Mesodermal cell (in vitro differentiated cells): Measurements from ENCODE around the gene HARS2. TPM values are rescaled to one million over a fixed set of nuclear protein-coding genes. Genes with fewer than 3 reads are reported as not detected.
"Not testable (repeated sequence)": the region's sequence is repeated elsewhere in the genome, so short reads cannot be mapped to it uniquely, and the experiment has no call there.

ENCODE experiments used
- H3K27ac ChIP-seq: 2 replicates; pipeline ENCODE4 v1.7.0; 2013; ENCODE audit warnings: mild to moderate bottlenecking, low read depth, low read length, moderate library complexity; ENCODE audit not compliant: severe bottlenecking
- H3K36me3 ChIP-seq: 2 replicates; pipeline ENCODE4 v1.7.1; 2013; ENCODE audit warnings: mild to moderate bottlenecking, low read length, moderate library complexity; ENCODE audit not compliant: control insufficient read depth, insufficient read depth
- H3K4me1 ChIP-seq: one replicate; pipeline ENCODE4 v1.7.1; 2013; ENCODE audit warnings: mild to moderate bottlenecking, low read length; ENCODE audit not compliant: insufficient read depth, control insufficient read depth, poor library complexity, severe bottlenecking
- H3K4me3 ChIP-seq: 2 replicates; pipeline ENCODE4 v1.7.0; 2013; ENCODE audit warnings: low read length, control low read depth, mild to moderate bottlenecking; ENCODE audit not compliant: insufficient read depth, poor library complexity, severe bottlenecking; ENCODE audit errors: extremely low read depth
- H3K9me3 ChIP-seq: 2 replicates; pipeline ENCODE4 v1.7.1; 2013; ENCODE audit warnings: mild to moderate bottlenecking, low read length, moderate library complexity; ENCODE audit not compliant: control insufficient read depth
- whole genome bisulfite sequencing, 2 experiments: methylation state at CpG; one replicate each; pipeline ENCODE4 v1.1.5; 2013; ENCODE audit warnings: missing lambda C conversion rate in 2 of 2; ENCODE audit not compliant: insufficient coverage in 2 of 2; 5-methylcytosine and 5-hydroxymethylcytosine counted together
- polyA plus RNA-seq, 2 experiments: library from polyadenylated mRNA; stranded (reverse); fragments of 50-300 nt; gene quantifications; one replicate each; pipeline ENCODE4 v1.2.3, GENCODE V29; 2013

HARS2 gene
- polyA plus RNA-seq (2013, experiment 1 of 2) = 22.3 TPM
- polyA plus RNA-seq (2013, experiment 2 of 2) = 21.7 TPM

DNA sequence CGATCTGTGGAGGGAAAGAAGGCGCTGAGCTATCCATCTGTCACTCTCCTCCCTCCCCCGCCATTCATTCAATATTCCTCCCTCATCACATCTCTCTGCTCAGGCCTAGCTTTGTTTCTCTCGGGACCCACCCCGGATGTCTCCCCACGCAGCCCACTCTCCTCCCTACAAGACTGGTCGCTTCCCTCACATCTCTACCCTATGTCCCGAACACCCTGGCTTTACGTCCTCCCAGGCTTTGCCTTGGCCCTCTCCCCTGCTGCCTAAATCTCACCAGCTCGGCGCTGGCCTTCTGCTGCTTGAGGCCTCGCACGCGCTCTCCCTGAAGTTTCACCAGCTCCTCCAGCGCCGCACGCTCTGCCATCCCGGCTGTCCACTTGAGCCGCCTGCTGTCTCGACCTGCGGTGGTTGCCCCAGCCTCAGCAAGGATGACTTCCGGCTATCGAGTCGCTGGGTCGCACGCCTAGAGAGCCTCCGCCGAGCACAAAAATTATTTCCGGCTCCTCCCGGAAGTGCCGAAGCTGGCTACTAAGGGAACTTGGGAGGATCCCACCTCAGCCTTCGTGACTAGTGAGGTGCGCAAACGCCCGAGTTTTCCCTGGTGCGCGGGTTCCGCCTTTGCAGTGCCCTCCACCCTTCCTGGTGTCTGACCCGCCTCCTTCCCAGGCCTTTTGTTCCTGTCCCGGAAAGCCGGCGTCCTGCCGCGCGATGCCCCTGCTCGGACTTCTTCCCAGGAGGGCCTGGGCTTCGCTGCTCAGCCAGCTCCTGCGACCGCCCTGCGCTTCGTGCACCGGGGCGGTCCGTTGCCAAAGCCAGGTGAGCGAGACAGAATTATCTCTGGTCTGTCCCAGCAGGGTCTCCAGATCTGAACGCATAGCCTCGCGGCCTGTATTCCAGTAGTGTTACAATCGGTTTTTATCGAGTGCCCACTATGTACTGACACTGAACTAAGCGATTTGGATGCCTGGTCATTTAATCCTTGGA, at the start of gene HARS2, which contains the start of gene HARS1:
Gene HARS2, plus strand, starts transcription at position 515 of the 984 bp plus-strand sequence. Its CDS starts 194 bp downstream, at position 709.
Gene HARS1, minus strand, starts transcription at position 430 of the 984 bp plus-strand sequence. Its CDS starts 66 bp downstream, at position 364.
- H3K27ac ChIP-seq = peak within 1 kb of the TSS; percentile 83
- peaks cover 2% of the 10 kb centered on the region for H3K4me1 ChIP-seq
- no peaks in the 10 kb centered on the region for H3K9me3 ChIP-seq
- peaks cover 65% of the 10 kb centered on the region for H3K36me3 ChIP-seq
- WGBS, 2 experiments = 0 to 1% methylated on average over 59 to 60 of the region's 61 CpGs
- peak within 1 kb of the TSS; percentile 80 for H3K4me3 ChIP-seq

DNA sequence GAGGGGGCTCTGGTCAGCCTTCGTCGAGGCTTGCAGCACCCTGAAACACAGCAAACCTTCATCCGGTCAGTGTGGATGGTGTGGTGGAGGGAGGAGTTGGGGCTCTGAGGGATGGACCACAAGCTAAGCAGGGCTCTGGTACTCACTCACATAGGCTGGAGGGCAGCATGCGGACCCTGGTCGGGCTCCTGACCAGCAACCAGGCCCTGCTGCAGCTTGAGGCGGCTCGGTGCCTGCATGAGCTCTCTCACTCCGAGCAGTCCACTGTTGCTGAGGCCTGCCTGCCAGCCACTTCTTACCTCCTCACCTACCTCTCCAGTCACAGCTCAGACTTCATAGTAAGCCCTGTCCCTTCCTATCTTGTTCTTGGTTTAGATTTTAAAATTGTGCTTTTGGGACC, 49.5 kb upstream of the HARS2 start:
- no peaks in the 10 kb centered on the region for H3K9me3 ChIP-seq
- WGBS, 2 experiments = 91 to 100% methylated on average over 5 to 8 of the region's 8 CpGs
- no peak overlapping the region for H3K27ac ChIP-seq
- peaks cover 36% of the 10 kb centered on the region for H3K36me3 ChIP-seq
- no peak overlapping the region for H3K4me3 ChIP-seq
- H3K4me1 ChIP-seq = peaks cover 15% of the 10 kb centered on the region

- 89 to 100% methylated on average over 2 to 3 of the region's 3 CpGs for WGBS, 2 experiments
- H3K27ac ChIP-seq = no peak overlapping the region
- H3K36me3 ChIP-seq = peaks cover 36% of the 10 kb centered on the region
- H3K9me3 ChIP-seq = no peaks in the 10 kb centered on the region
- H3K4me3 ChIP-seq = no peak overlapping the region
- H3K4me1 ChIP-seq = peaks cover 15% of the 10 kb centered on the region
Measured at GRCh38 chr5:140642718-140643117, 48.5 kb upstream of the HARS2 start.

DNA sequence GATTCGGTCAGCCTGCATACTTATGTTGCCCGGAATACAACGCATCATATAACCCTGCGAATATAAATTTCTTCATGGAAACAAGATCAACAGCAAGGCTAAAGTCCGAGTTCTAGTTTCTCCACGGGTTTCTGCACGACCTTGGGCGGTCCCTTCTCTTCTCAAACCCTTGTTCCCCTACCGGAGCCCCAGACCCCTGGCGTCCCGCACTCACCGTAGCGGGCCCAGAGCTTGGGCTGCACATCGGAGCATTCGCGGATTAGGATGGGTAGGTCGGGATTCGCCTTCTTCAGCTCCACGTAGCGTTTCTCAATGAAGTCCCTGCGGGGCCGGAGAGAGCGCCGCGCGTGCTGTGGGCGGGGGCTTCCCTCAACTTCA, 44.2 kb upstream of the HARS2 start:
- Histone ChIP-seq H3K9me3 (no peaks in the 10 kb centered on the region), H3K4me3 (peak overlapping the region; percentile 90), H3K4me1 (peaks cover 6% of the 10 kb centered on the region), H3K27ac (peak overlapping the region; percentile 41), H3K36me3 (peaks cover 59% of the 10 kb centered on the region)
- WGBS, 2 experiments = 2 to 4% methylated on average over 27 of the region's 27 CpGs

DNA sequence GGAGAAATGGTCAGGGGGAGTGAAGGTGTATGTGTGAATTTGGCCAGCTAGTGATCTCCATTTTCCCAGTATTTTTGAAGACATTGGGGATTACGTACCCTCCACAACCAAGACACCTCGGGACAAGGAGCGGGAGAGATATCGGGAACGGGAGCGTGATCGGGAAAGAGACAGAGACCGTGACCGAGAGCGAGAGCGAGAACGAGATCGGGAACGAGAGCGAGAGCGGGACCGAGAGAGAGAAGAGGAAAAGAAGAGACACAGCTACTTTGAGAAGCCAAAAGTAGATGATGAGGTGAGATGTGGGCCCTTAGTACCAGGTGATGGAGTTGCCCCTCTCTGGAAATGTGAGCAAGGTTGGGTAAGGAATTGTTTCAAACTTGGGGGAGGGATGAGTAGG, 32.4 kb upstream of the HARS2 start:
- Histone ChIP-seq H3K9me3 (no peaks in the 10 kb centered on the region), H3K36me3 (peaks cover 95% of the 10 kb centered on the region), H3K27ac (no peak overlapping the region), H3K4me1 (no peaks in the 10 kb centered on the region), H3K4me3 (no peak overlapping the region)
- 98 to 100% methylated on average over 9 to 16 of the region's 17 CpGs for WGBS, 2 experiments

DNA sequence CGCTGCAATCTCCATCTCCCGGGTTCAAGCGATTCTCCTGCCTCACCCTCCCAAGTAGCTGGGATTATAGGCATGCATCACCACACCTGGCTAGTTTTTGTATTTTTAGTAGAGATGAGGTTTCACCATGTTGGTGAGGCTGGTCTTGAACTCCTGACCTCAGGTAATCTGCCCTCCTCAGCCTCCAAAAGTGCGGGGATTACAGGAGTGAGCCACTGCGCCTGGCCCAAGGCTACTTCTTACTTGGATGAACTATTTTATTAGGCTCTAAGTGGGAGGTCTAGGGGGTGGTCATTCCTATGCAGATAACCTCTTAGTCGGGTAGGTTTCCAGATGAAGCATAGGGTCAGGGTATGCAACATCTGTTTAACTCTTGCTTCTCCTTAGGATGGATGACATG, 30.9 kb upstream of the HARS2 start:
- 100% methylated on average over 1 to 3 of the region's 6 CpGs for WGBS, 2 experiments
- not testable (repeated sequence) for H3K4me1 ChIP-seq, H3K9me3 ChIP-seq, H3K27ac ChIP-seq, H3K4me3 ChIP-seq
- H3K36me3 ChIP-seq = peaks cover 80% of the 10 kb centered on the region

DNA sequence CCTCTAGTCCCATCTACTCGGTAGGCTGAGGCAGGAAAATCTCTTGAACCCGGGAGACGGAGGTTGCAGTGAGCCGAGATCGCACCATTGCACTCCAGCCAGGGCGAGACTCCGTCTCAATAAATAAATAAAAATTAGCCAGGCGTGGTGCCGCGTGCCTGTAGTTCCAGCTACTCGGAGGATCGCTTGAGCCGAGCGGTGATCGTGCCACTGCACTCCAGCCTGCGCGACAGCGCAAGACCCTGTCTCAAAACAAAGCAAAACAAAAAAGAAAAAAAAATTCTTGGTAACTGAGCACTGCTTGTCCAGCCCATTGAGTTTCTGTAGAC, 27.3 kb upstream of the HARS2 start:
- Histone ChIP-seq H3K4me1 (no peaks in the 10 kb centered on the region), H3K9me3 (no peaks in the 10 kb centered on the region), H3K36me3 (peaks cover 72% of the 10 kb centered on the region), H3K4me3 (peak overlapping the region; percentile 97), H3K27ac (peak overlapping the region; percentile 81)
- 81 to 84% methylated on average over 18 of the region's 18 CpGs for WGBS, 2 experiments

GRCh38 chr5:140664359-140665119, 26.7 kb upstream of the HARS2 start, which contains the start of gene WDR55:
TSS of gene WDR55 (plus strand) at chr5:140664904. CDS start at chr5:140664913, 9 bp downstream.
- Histone ChIP-seq H3K27ac (peak within 1 kb of the TSS; percentile 81), H3K4me3 (peak within 1 kb of the TSS; percentile 97), H3K36me3 (peaks cover 73% of the 10 kb centered on the region), H3K4me1 (no peaks in the 10 kb centered on the region), H3K9me3 (no peaks in the 10 kb centered on the region)
- 1 to 2% methylated on average over 38 to 50 of the region's 54 CpGs for WGBS, 2 experiments

GRCh38 chr5:140671035-140671434, 20.2 kb upstream of the HARS2 start:
- whole genome bisulfite sequencing, 2 experiments = 100% methylated on average over 1 of the region's 4 CpGs; no CpG with 5 or more reads in 1 of the 2 experiments
- H3K9me3 ChIP-seq, H3K27ac ChIP-seq, H3K4me3 ChIP-seq, H3K4me1 ChIP-seq: not testable (repeated sequence)
- H3K36me3 ChIP-seq = peaks cover 84% of the 10 kb centered on the region

DNA sequence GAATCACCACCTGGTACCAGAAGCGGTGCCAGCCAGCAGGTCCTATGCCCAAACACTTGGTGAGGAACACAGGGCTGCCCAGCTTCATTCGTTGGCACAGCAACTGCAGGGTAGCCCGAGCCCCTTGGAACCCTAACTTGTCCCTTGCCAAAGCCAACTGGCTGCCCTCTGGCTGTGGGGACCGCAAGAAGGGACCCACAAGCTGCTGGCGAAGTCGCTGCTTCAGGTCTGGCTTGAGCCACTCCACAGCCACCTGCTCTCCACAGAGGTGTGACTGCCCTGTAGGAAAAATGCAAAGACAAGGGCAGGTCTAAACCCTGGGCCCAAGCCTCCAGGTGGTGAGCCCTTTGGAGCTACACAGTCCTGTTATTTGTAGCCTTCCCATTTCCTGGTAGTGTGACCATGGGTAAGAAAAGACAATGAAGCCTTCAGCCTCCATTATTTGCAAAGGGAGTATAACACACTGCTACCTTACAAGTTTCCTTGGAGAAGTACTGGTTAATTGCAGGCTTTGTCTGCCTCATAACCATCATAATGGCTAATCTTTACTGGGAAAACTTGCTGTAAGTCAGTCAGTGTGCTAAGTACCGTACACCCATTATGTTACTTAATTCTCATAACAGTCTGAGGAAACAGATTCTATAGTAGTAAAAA, 19.7 kb upstream of the HARS2 start:
- H3K4me1 ChIP-seq = no peaks in the 10 kb centered on the region
- 95 to 100% methylated on average over 3 of the region's 7 CpGs for WGBS, 2 experiments
- peaks cover 86% of the 10 kb centered on the region for H3K36me3 ChIP-seq
- no peak overlapping the region for H3K4me3 ChIP-seq
- no peaks in the 10 kb centered on the region for H3K9me3 ChIP-seq
- no peak overlapping the region for H3K27ac ChIP-seq
